ENCODE results near the gene TMEM63B. TPM values are rescaled to one million over a fixed set of nuclear protein-coding genes. Genes with fewer than 3 reads are reported as not detected.

TMEM63B gene
- total and polyA plus RNA-seq, 9 of the 15 experiments (the other 6 are each of a cell fraction or from before 2014, with no cell fraction given) = 0.14 to 39.4 (median 14.4) TPM

DNA sequence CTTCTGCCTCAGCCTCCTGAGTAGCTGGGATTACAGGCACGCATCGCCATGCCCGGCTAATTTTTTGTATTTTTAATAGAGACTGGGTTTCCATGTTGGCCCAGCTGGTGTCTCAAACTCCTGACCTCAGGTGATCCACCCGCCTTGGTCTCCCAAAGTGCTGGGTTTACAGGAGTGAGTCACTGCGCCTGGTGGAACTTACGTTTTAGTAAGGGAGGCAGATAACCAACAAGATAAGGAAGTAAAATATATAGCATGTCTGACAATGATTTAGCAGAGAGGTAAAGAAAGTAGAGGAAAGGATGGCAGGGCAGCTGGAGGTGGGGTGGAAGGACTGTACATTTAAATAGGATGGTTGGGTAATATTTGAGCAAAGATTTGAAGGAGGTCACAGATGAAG is 76.6 kb downstream of the TMEM63B start (continued):
- TF ChIP-seq, protein P1, sequence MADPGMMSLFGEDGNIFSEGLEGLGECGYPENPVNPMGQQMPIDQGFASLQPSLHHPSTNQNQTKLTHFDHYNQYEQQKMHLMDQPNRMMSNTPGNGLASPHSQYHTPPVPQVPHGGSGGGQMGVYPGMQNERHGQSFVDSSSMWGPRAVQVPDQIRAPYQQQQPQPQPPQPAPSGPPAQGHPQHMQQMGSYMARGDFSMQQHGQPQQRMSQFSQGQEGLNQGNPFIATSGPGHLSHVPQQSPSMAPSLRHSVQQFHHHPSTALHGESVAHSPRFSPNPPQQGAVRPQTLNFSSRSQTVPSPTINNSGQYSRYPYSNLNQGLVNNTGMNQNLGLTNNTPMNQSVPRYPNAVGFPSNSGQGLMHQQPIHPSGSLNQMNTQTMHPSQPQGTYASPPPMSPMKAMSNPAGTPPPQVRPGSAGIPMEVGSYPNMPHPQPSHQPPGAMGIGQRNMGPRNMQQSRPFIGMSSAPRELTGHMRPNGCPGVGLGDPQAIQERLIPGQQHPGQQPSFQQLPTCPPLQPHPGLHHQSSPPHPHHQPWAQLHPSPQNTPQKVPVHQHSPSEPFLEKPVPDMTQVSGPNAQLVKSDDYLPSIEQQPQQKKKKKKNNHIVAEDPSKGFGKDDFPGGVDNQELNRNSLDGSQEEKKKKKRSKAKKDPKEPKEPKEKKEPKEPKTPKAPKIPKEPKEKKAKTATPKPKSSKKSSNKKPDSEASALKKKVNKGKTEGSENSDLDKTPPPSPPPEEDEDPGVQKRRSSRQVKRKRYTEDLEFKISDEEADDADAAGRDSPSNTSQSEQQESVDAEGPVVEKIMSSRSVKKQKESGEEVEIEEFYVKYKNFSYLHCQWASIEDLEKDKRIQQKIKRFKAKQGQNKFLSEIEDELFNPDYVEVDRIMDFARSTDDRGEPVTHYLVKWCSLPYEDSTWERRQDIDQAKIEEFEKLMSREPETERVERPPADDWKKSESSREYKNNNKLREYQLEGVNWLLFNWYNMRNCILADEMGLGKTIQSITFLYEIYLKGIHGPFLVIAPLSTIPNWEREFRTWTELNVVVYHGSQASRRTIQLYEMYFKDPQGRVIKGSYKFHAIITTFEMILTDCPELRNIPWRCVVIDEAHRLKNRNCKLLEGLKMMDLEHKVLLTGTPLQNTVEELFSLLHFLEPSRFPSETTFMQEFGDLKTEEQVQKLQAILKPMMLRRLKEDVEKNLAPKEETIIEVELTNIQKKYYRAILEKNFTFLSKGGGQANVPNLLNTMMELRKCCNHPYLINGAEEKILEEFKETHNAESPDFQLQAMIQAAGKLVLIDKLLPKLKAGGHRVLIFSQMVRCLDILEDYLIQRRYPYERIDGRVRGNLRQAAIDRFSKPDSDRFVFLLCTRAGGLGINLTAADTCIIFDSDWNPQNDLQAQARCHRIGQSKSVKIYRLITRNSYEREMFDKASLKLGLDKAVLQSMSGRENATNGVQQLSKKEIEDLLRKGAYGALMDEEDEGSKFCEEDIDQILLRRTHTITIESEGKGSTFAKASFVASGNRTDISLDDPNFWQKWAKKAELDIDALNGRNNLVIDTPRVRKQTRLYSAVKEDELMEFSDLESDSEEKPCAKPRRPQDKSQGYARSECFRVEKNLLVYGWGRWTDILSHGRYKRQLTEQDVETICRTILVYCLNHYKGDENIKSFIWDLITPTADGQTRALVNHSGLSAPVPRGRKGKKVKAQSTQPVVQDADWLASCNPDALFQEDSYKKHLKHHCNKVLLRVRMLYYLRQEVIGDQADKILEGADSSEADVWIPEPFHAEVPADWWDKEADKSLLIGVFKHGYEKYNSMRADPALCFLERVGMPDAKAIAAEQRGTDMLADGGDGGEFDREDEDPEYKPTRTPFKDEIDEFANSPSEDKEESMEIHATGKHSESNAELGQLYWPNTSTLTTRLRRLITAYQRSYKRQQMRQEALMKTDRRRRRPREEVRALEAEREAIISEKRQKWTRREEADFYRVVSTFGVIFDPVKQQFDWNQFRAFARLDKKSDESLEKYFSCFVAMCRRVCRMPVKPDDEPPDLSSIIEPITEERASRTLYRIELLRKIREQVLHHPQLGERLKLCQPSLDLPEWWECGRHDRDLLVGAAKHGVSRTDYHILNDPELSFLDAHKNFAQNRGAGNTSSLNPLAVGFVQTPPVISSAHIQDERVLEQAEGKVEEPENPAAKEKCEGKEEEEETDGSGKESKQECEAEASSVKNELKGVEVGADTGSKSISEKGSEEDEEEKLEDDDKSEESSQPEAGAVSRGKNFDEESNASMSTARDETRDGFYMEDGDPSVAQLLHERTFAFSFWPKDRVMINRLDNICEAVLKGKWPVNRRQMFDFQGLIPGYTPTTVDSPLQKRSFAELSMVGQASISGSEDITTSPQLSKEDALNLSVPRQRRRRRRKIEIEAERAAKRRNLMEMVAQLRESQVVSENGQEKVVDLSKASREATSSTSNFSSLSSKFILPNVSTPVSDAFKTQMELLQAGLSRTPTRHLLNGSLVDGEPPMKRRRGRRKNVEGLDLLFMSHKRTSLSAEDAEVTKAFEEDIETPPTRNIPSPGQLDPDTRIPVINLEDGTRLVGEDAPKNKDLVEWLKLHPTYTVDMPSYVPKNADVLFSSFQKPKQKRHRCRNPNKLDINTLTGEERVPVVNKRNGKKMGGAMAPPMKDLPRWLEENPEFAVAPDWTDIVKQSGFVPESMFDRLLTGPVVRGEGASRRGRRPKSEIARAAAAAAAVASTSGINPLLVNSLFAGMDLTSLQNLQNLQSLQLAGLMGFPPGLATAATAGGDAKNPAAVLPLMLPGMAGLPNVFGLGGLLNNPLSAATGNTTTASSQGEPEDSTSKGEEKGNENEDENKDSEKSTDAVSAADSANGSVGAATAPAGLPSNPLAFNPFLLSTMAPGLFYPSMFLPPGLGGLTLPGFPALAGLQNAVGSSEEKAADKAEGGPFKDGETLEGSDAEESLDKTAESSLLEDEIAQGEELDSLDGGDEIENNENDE (IDR thresholded peaks at IDR 0.05; ENCODE audit: low read depth, low read length) = no peak
- TF ChIP-seq, protein P2, sequence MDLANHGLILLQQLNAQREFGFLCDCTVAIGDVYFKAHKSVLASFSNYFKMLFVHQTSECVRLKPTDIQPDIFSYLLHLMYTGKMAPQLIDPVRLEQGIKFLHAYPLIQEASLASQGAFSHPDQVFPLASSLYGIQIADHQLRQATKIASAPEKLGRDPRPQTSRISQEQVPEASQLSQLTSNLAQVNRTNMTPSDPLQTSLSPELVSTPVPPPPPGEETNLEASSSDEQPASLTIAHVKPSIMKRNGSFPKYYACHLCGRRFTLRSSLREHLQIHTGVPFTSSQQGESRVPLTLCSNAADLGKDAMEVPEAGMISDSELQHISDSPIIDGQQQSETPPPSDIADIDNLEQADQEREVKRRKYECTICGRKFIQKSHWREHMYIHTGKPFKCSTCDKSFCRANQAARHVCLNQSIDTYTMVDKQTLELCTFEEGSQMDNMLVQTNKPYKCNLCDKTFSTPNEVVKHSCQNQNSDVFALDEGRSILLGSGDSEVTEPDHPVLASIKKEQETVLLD (IDR thresholded peaks at IDR 0.05) = peak; percentile 40; the same call in 1 of the 2 replicates
- no peak for TF ChIP-seq ZNF311 (CRISPR knock-in tag; IDR thresholded peaks at IDR 0.05)
- TF ChIP-seq THRAP3 (IDR thresholded peaks at IDR 0.05; ENCODE audit: borderline replicate concordance) = no peak
- TF ChIP-seq TCF7 (IDR thresholded peaks at IDR 0.05; ENCODE audit: borderline replicate concordance) = no peak
- 0 out of 2 replicates have a peak, but pooled peaks have one; percentile 18 for TF ChIP-seq GATAD2A (IDR thresholded peaks at IDR 0.05)
- no peak for TF ChIP-seq RBM39 (optimal IDR thresholded peaks at IDR 0.05; ENCODE audit: low read depth, low read length)
- TF ChIP-seq ZC3H4 (CRISPR knock-in tag; IDR thresholded peaks at IDR 0.05; ENCODE audit: borderline replicate concordance) = no peak
- TF ChIP-seq, protein P3, sequence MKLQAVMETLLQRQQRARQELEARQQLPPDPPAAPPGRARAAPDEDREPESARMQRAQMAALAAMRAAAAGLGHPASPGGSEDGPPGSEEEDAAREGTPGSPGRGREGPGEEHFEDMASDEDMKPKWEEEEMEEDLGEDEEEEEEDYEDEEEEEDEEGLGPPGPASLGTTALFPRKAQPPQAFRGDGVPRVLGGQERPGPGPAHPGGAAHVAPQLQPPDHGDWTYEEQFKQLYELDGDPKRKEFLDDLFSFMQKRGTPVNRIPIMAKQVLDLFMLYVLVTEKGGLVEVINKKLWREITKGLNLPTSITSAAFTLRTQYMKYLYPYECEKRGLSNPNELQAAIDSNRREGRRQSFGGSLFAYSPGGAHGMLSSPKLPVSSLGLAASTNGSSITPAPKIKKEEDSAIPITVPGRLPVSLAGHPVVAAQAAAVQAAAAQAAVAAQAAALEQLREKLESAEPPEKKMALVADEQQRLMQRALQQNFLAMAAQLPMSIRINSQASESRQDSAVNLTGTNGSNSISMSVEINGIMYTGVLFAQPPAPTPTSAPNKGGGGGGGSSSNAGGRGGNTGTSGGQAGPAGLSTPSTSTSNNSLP (IDR thresholded peaks at IDR 0.05; ENCODE audit: borderline replicate concordance, low read depth, low read length) = peak; percentile 12; the same call in 1 of the 2 replicates
- TF ChIP-seq JUND (IDR thresholded peaks at IDR 0.05; ENCODE audit: borderline replicate concordance, low read depth, low read length) = peak; percentile 96
- peak; percentile 91; the same call in 1 of the 3 replicates for TF ChIP-seq JUND (tag; IDR thresholded peaks at IDR 0.05; ENCODE audit: borderline replicate concordance, low read depth, low read length)
- TF ChIP-seq CHD4 (IDR thresholded peaks at IDR 0.05; ENCODE audit: insufficient read depth, insufficient replicate concordance, low read depth, low read length, poor library complexity, severe bottlenecking) = no peak
- peak; percentile 26; the same call in 1 of the 2 replicates for TF ChIP-seq NR2C1 (IDR thresholded peaks at IDR 0.05)
- TF ChIP-seq NR2C1 (tag; IDR thresholded peaks at IDR 0.05) = no peak
- TF ChIP-seq PHF8 (IDR thresholded peaks at IDR 0.05; ENCODE audit: borderline replicate concordance, low read length) = no peak
